ENCODE data around the gene GPRIN3.

GRCh38 chr4:89294573-89295269, 12.9 kb downstream of the GPRIN3 start:
- TF ChIP-seq CTCF (IDR thresholded peaks at IDR 0.05; ENCODE audit: insufficient read depth, low read length) (no peak), GABPA (IDR thresholded peaks at IDR 0.05; ENCODE audit: low read depth) (no peak), POLR2AphosphoS5 (IDR thresholded peaks at IDR 0.05; ENCODE audit: low read depth) (no peak), REST (IDR thresholded peaks at IDR 0.05; ENCODE audit: insufficient replicate concordance, low read depth) (no peak), SPI1 (IDR thresholded peaks at IDR 0.05; ENCODE audit: borderline replicate concordance, low read depth) (no peak; the same call in 1 of the 2 replicates)

Measured in HL-60 (cell line).